ENCODE results near the gene CDK16. TPM values are rescaled to one million over a fixed set of nuclear protein-coding genes. Genes with fewer than 3 reads are reported as not detected.

Gene CDK16
- total and polyA plus RNA-seq, 2 donors (not counting 1 experiment from before 2014, with no cell fraction given): 57.6 to 104 TPM

- peaks cover 16% of the 10 kb centered on the region for H3K36me3 ChIP-seq (ENCODE audit: control insufficient read depth, insufficient read depth, low read length)
- H2AFZ ChIP-seq (ENCODE audit: low read length): no peak overlapping the region
- TF ChIP-seq EZH2 (IDR thresholded peaks at IDR 0.05; ENCODE audit: low read length, missing control alignments) (no peak), CTCF (conservative IDR thresholded peaks at IDR 0.05 in 1 of 2, IDR thresholded peaks at IDR 0.05 in 1 of 2; ENCODE audit: low read depth in 1 of 2, low read length in 2 of 2) (no peak)
Observed at GRCh38 chrX:47228550-47229270, 10.2 kb downstream of the CDK16 start.

GRCh38 chrX:47229427-47229826 is 10.9 kb downstream of the CDK16 start:
- DNase-seq (ENCODE audit: low read depth in 2 of 2): no peak
- TF ChIP-seq EZH2 (IDR thresholded peaks at IDR 0.05; ENCODE audit: low read length, missing control alignments) (no peak), CTCF (conservative IDR thresholded peaks at IDR 0.05 in 1 of 2, IDR thresholded peaks at IDR 0.05 in 1 of 2; ENCODE audit: low read depth in 1 of 2, low read length in 2 of 2) (no peak)
- H3K9ac ChIP-seq (ENCODE audit: insufficient read depth, low read length): no peak overlapping the region
- no peak overlapping the region for H3K4me3 ChIP-seq (replicated peaks in 1 of 4; ENCODE audit: control extremely low read depth in 1 of 4, insufficient read depth in 1 of 4, low read depth in 3 of 4, low read length in 4 of 4)
- H3K27ac ChIP-seq (ENCODE audit: insufficient read depth, low read length): no peak overlapping the region
- peaks cover 5% of the 10 kb centered on the region for H3K79me2 ChIP-seq (ENCODE audit: control insufficient read depth, insufficient read depth, low read length)
- H3K27me3 ChIP-seq (ENCODE audit: control insufficient read depth, insufficient read depth, low read length): no peaks in the 10 kb centered on the region
- no peaks in the 10 kb centered on the region for H4K20me1 ChIP-seq (ENCODE audit: control insufficient read depth, extremely low read depth, insufficient read depth, low read length)
- H3K4me2 ChIP-seq (ENCODE audit: extremely low read depth, insufficient read depth, low read length): no peak overlapping the region
- H2AFZ ChIP-seq (ENCODE audit: low read length): no peak overlapping the region
- no peaks in the 10 kb centered on the region for H3K9me3 ChIP-seq (ENCODE audit: control insufficient read depth, insufficient read depth, low read depth, low read length)
- H3K36me3 ChIP-seq (ENCODE audit: control insufficient read depth, insufficient read depth, low read length): peaks cover 13% of the 10 kb centered on the region
- H3K4me1 ChIP-seq (ENCODE audit: control insufficient read depth, extremely low read depth, insufficient read depth, low read length): no peaks in the 10 kb centered on the region

More at GRCh38 chrX:47228550-47229270, 10.2 kb downstream of the CDK16 start:
- DNase-seq (ENCODE audit: low read depth in 2 of 2): no peak
- Histone ChIP-seq H3K79me2 (ENCODE audit: control insufficient read depth, insufficient read depth, low read length) (no peaks in the 10 kb centered on the region), H3K4me3 (replicated peaks in 1 of 4; ENCODE audit: control extremely low read depth in 1 of 4, insufficient read depth in 1 of 4, low read depth in 3 of 4, low read length in 4 of 4) (no peak overlapping the region), H3K4me1 (ENCODE audit: control insufficient read depth, extremely low read depth, insufficient read depth, low read length) (no peaks in the 10 kb centered on the region), H3K27ac (ENCODE audit: insufficient read depth, low read length) (no peak overlapping the region), H4K20me1 (ENCODE audit: control insufficient read depth, extremely low read depth, insufficient read depth, low read length) (no peaks in the 10 kb centered on the region), H3K9me3 (ENCODE audit: control insufficient read depth, insufficient read depth, low read depth, low read length) (no peaks in the 10 kb centered on the region), H3K4me2 (ENCODE audit: extremely low read depth, insufficient read depth, low read length) (no peak overlapping the region), H3K9ac (ENCODE audit: insufficient read depth, low read length) (no peak overlapping the region), H3K27me3 (ENCODE audit: control insufficient read depth, insufficient read depth, low read length) (no peaks in the 10 kb centered on the region)

- H3K36me3 ChIP-seq (ENCODE audit: control insufficient read depth, insufficient read depth, low read length): peaks cover 11% of the 10 kb centered on the region
- no peak overlapping the region for H3K9ac ChIP-seq (ENCODE audit: insufficient read depth, low read length)
- peaks cover 13% of the 10 kb centered on the region for H3K79me2 ChIP-seq (ENCODE audit: control insufficient read depth, insufficient read depth, low read length)
- TF ChIP-seq EZH2 (IDR thresholded peaks at IDR 0.05; ENCODE audit: low read length, missing control alignments) (no peak), CTCF (conservative IDR thresholded peaks at IDR 0.05 in 1 of 2, IDR thresholded peaks at IDR 0.05 in 1 of 2; ENCODE audit: low read depth in 1 of 2, low read length in 2 of 2) (no peak)
- no peak overlapping the region for H3K4me3 ChIP-seq (replicated peaks in 1 of 4; ENCODE audit: control extremely low read depth in 1 of 4, insufficient read depth in 1 of 4, low read depth in 3 of 4, low read length in 4 of 4)
- H2AFZ ChIP-seq (ENCODE audit: low read length): no peak overlapping the region
- H3K9me3 ChIP-seq (ENCODE audit: control insufficient read depth, insufficient read depth, low read depth, low read length): no peaks in the 10 kb centered on the region
- no peak overlapping the region for H3K27ac ChIP-seq (ENCODE audit: insufficient read depth, low read length)
- H3K27me3 ChIP-seq (ENCODE audit: control insufficient read depth, insufficient read depth, low read length): no peaks in the 10 kb centered on the region
- H3K4me1 ChIP-seq (ENCODE audit: control insufficient read depth, extremely low read depth, insufficient read depth, low read length): no peaks in the 10 kb centered on the region
- no peak for DNase-seq (ENCODE audit: low read depth in 2 of 2)
- no peaks in the 10 kb centered on the region for H4K20me1 ChIP-seq (ENCODE audit: control insufficient read depth, extremely low read depth, insufficient read depth, low read length)
- no peak overlapping the region for H3K4me2 ChIP-seq (ENCODE audit: extremely low read depth, insufficient read depth, low read length)
Observed at GRCh38 chrX:47230136-47230868, 11.8 kb downstream of the CDK16 start.
